GM12878 (cell line): ENCODE results near the gene NFATC2. TPM values are rescaled to one million over a fixed set of nuclear protein-coding genes. Genes with fewer than 3 reads are reported as not detected.

Source experiments
- ATF3 ChIP-seq: IDR thresholded peaks from 2 replicates; pipeline ENCODE4 v1.6.1; 2011; ENCODE audit warnings: low read depth, mild to moderate bottlenecking, low read length, moderate library complexity, borderline replicate concordance; ENCODE audit errors: extremely low read depth
- ELK1 ChIP-seq: IDR thresholded peaks from 2 replicates; pipeline ENCODE4 v1.6.1; 2012; ENCODE audit warnings: low read depth, low read length, improper control_type of control experiment
- EP300 ChIP-seq, 2 experiments: fragments of 150-350 bp in 1 of 2; IDR thresholded peaks; 2 replicates each; pipeline ENCODE4 v1.6.1; 2011 to 2012; ENCODE audit warnings: low read depth in 2 of 2, low read length in 2 of 2, borderline replicate concordance in 1 of 2, improper control_type of control experiment in 1 of 2, inconsistent platforms in 1 of 2; ENCODE audit not compliant: control insufficient read depth in 1 of 2
- FOXK2 ChIP-seq: fragments of 450-650 bp; IDR thresholded peaks from 2 replicates; pipeline ENCODE4 v1.6.1; 2017; ENCODE audit warnings: mild to moderate bottlenecking, moderate library complexity
- GATAD2B ChIP-seq: fragments of 450-650 bp; conservative IDR thresholded peaks from 2 replicates; pipeline ENCODE4 v1.6.1; 2017; ENCODE audit warnings: low read depth, mild to moderate bottlenecking, moderate library complexity
- LARP7 ChIP-seq: fragments of 450-650 bp; IDR thresholded peaks from 2 replicates; pipeline ENCODE4 v1.6.1; 2017; ENCODE audit warnings: mild to moderate bottlenecking
- NFYB ChIP-seq: IDR thresholded peaks from 2 replicates; pipeline ENCODE4 v1.6.1; 2011; ENCODE audit warnings: low read depth, mild to moderate bottlenecking, low read length, improper control_type of control experiment, moderate library complexity; ENCODE audit not compliant: insufficient read depth
- PKNOX1 ChIP-seq: fragments of 450-650 bp; IDR thresholded peaks from 2 replicates; pipeline ENCODE4 v1.6.1; 2016; ENCODE audit warnings: mild to moderate bottlenecking
- RELA ChIP-seq: fragments of 450-650 bp; IDR thresholded peaks from 2 replicates; pipeline ENCODE4 v1.8.0; 2014; ENCODE audit warnings: borderline replicate concordance; ENCODE audit not compliant: partially characterized antibody
- SMARCA5 ChIP-seq: fragments of 450-650 bp; IDR thresholded peaks from 2 replicates; pipeline ENCODE4 v1.6.1; 2017; ENCODE audit warnings: mild to moderate bottlenecking
- STAT3 ChIP-seq: IDR thresholded peaks from 2 replicates; pipeline ENCODE4 v1.6.1; 2011; ENCODE audit warnings: low read depth, low read length, improper control_type of control experiment
- TARDBP ChIP-seq: IDR thresholded peaks from 2 replicates; pipeline ENCODE4 v1.6.1; 2016; ENCODE audit warnings: borderline replicate concordance
- WRNIP1 ChIP-seq: IDR thresholded peaks from 2 replicates; pipeline ENCODE4 v1.6.1; 2011; ENCODE audit warnings: low read depth, low read length, improper control_type of control experiment, borderline replicate concordance
- ZNF384 ChIP-seq: IDR thresholded peaks from 2 replicates; pipeline ENCODE4 v1.6.1; 2012; ENCODE audit warnings: low read depth, mild to moderate bottlenecking, low read length, improper control_type of control experiment, borderline replicate concordance
- polyA plus RNA-seq, 11 experiments: library from polyadenylated mRNA; depleted of rRNA in 4 of 11; unstranded in 6 of 11; stranded (reverse) in 5 of 11; fragments of >200 nt; fragmentation: Nextera tagmentation in 4 of 11; fragmentation: Illumina TruSeq in 1 of 11; extraction: Ambion mirVana in 4 of 11; extraction: Trizol in 1 of 11; gene quantifications; 1 replicate in 1 of 11; 2 replicates in 10 of 11; pipeline versions ENCODE4 v1.2.1 to v1.2.3, GENCODE V29; 2011 to 2016; ENCODE audit warnings: inconsistent platforms in 2 of 11, missing spikeins in 2 of 11, low read depth in 1 of 11
- total RNA-seq, 4 experiments: library from RNA; depleted of rRNA in 3 of 4; stranded (reverse); fragments of >200 nt in 3 of 4; fragmentation: Illumina TruSeq in 1 of 4; extraction: Trizol in 1 of 4; gene quantifications; 2 replicates each; pipeline versions ENCODE4 v1.2.1 to v1.2.3, GENCODE V29; 2013 to 2021
- TF ChIP-seq, protein P1 (sequence below): fragments of 450-650 bp; formaldehyde crosslinking; IDR thresholded peaks from 2 replicates; pipeline ENCODE4 v1.4.0; 2022; ENCODE audit warnings: mild to moderate bottlenecking, moderate library complexity
- TF ChIP-seq, protein P2 (sequence below): fragments of 150-350 bp; IDR thresholded peaks from 2 replicates; pipeline ENCODE4 v1.6.1; 2016; ENCODE audit warnings: low read depth, low read length
- TF ChIP-seq, protein P3 (sequence below): fragments of 450-650 bp; IDR thresholded peaks from 2 replicates; pipeline ENCODE4 v1.6.1; 2016; ENCODE audit warnings: mild to moderate bottlenecking

NFATC2 gene
- total and polyA plus RNA-seq, 10 of the 15 experiments (the other 5 are each of a cell fraction or from before 2014, with no cell fraction given) = 3.3 to 20.0 (median 7.3) TPM

DNA sequence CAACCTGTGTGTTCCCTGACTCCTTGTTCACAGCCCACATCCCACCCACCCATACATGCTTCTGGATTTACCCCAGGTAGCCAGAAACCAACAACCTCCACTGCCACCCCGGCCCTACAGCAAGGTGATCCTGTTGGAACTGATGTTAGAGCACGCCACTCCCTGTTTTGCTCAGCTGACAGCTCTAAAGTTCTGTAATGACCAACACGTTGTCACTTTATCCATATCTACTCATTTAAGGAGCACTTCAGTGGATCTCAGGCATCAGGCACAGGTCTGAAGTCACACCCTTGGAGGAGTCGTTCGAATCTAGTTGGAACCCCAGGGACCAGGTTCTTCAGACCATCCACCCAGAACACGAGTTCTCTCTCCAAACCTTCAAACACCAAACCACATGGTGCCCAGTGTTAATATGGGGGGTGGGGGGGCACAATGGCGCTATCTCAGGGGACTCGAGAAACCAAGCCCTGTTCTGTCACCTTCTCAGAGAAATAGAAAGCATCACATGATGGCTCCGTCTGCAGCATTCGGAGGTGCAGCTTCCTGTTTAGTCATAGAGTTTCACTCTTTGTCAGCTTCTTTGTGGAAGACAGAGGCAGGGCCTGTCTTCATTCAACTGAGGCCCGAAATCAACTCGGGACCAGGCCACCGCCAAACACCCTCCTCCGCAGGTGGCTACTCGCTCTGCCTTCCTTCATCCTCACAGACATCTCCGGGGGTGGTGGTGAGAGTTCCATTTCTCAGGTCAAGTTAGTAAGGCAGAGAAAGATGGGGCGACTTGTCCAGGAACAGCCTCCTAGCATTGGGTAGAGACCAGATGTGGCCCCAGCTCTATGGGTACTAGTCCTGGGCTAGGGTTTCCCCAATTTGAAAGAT, 142.2 kb downstream of the NFATC2 start (continued):
- TF ChIP-seq, protein P1, sequence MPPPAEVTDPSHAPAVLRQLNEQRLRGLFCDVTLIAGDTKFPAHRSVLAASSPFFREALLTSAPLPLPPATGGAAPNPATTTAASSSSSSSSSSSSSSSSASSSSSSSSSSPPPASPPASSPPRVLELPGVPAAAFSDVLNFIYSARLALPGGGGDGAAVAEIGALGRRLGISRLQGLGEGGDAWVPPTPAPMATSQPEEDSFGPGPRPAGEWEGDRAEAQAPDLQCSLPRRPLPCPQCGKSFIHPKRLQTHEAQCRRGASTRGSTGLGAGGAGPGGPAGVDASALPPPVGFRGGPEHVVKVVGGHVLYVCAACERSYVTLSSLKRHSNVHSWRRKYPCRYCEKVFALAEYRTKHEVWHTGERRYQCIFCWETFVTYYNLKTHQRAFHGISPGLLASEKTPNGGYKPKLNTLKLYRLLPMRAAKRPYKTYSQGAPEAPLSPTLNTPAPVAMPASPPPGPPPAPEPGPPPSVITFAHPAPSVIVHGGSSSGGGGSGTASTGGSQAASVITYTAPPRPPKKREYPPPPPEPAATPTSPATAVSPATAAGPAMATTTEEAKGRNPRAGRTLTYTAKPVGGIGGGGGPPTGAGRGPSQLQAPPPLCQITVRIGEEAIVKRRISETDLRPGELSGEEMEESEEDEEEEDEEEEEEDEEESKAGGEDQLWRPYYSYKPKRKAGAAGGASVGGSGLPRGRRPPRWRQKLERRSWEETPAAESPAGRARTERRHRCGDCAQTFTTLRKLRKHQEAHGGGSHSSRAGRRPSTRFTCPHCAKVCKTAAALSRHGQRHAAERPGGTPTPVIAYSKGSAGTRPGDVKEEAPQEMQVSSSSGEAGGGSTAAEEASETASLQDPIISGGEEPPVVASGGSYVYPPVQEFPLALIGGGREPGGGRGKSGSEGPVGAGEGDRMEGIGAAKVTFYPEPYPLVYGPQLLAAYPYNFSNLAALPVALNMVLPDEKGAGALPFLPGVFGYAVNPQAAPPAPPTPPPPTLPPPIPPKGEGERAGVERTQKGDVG (CRISPR knock-in tag) = no peak
- 0 out of 2 replicates have a peak, but pooled peaks have one; percentile 32 for TF ChIP-seq ATF3
- no peak for TF ChIP-seq RELA
- no peak for TF ChIP-seq ELK1
- no peak for TF ChIP-seq FOXK2
- TF ChIP-seq GATAD2B = peak; percentile 65; the same call in 1 of the 2 replicates
- no peak for TF ChIP-seq ZNF384
- no peak for TF ChIP-seq STAT3
- peak; percentile 66 to 83; a peak in 3 of 4 replicates for TF ChIP-seq EP300 (IDR thresholded peaks at IDR 0.05; ENCODE audit: borderline replicate concordance in 1 of 2, control insufficient read depth in 1 of 2, low read depth in 2 of 2, low read length in 2 of 2)
- TF ChIP-seq TARDBP = peak; percentile 56; the same call in 1 of the 2 replicates
- no peak for TF ChIP-seq WRNIP1
- 0 out of 2 replicates have a peak, but pooled peaks have one; percentile 64 for TF ChIP-seq SMARCA5
- no peak for TF ChIP-seq LARP7
- TF ChIP-seq PKNOX1 = peak; percentile 25; the same call in 1 of the 2 replicates
- TF ChIP-seq, protein P2, sequence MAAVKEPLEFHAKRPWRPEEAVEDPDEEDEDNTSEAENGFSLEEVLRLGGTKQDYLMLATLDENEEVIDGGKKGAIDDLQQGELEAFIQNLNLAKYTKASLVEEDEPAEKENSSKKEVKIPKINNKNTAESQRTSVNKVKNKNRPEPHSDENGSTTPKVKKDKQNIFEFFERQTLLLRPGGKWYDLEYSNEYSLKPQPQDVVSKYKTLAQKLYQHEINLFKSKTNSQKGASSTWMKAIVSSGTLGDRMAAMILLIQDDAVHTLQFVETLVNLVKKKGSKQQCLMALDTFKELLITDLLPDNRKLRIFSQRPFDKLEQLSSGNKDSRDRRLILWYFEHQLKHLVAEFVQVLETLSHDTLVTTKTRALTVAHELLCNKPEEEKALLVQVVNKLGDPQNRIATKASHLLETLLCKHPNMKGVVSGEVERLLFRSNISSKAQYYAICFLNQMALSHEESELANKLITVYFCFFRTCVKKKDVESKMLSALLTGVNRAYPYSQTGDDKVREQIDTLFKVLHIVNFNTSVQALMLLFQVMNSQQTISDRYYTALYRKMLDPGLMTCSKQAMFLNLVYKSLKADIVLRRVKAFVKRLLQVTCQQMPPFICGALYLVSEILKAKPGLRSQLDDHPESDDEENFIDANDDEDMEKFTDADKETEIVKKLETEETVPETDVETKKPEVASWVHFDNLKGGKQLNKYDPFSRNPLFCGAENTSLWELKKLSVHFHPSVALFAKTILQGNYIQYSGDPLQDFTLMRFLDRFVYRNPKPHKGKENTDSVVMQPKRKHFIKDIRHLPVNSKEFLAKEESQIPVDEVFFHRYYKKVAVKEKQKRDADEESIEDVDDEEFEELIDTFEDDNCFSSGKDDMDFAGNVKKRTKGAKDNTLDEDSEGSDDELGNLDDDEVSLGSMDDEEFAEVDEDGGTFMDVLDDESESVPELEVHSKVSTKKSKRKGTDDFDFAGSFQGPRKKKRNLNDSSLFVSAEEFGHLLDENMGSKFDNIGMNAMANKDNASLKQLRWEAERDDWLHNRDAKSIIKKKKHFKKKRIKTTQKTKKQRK = no peak
- TF ChIP-seq, protein P3, sequence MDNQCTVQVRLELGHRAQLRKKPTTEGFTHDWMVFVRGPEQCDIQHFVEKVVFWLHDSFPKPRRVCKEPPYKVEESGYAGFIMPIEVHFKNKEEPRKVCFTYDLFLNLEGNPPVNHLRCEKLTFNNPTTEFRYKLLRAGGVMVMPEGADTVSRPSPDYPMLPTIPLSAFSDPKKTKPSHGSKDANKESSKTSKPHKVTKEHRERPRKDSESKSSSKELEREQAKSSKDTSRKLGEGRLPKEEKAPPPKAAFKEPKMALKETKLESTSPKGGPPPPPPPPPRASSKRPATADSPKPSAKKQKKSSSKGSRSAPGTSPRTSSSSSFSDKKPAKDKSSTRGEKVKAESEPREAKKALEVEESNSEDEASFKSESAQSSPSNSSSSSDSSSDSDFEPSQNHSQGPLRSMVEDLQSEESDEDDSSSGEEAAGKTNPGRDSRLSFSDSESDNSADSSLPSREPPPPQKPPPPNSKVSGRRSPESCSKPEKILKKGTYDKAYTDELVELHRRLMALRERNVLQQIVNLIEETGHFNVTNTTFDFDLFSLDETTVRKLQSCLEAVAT = peak; percentile 49; the same call in 1 of the 2 replicates
- no peak for TF ChIP-seq NFYB
